H1 (cell line): Measurements from ENCODE around the gene ZNF132.

Source experiments
- CHD2 ChIP-seq: IDR thresholded peaks from 2 replicates; pipeline ENCODE4 v1.6.1; 2012; ENCODE audit warnings: low read length, improper control_type of control experiment
- CREB1 ChIP-seq: IDR thresholded peaks from 2 replicates; pipeline ENCODE4 v1.6.1; 2012; ENCODE audit warnings: inconsistent platforms
- CTCF ChIP-seq, 3 experiments: IDR thresholded peaks; 1 replicate in 2 of 3; 2 replicates in 1 of 3; pipeline versions ENCODE4 v1.5.1 to v1.6.1; 2011; ENCODE audit warnings: low read length in 3 of 3, mild to moderate bottlenecking in 3 of 3, inconsistent platforms in 2 of 3, low read depth in 1 of 3, moderate library complexity in 1 of 3; ENCODE audit not compliant: insufficient read depth in 1 of 3; ENCODE audit errors: control extremely low read depth in 1 of 3
- EP300 ChIP-seq, 2 experiments: IDR thresholded peaks; 1 replicate in 1 of 2; 2 replicates in 1 of 2; pipeline ENCODE4 v1.6.1; 2011 to 2012; ENCODE audit warnings: low read depth in 2 of 2, low read length in 2 of 2, mild to moderate bottlenecking in 2 of 2, borderline replicate concordance in 1 of 2, inconsistent platforms in 1 of 2, moderate library complexity in 1 of 2
- EZH2 ChIP-seq: fragments of 200-600 bp; sonication (generic); IDR thresholded peaks from 2 replicates; pipeline ENCODE4 v1.7.1; 2012; ENCODE audit warnings: low read depth, mild to moderate bottlenecking, moderate library complexity, low read length, inconsistent platforms; ENCODE audit not compliant: severe bottlenecking
- JUND ChIP-seq: IDR thresholded peaks from 2 replicates; pipeline ENCODE4 v1.6.1; 2011; ENCODE audit warnings: mild to moderate bottlenecking, improper control_type of control experiment, low read length
- NRF1 ChIP-seq: IDR thresholded peaks from 2 replicates; pipeline ENCODE4 v1.6.1; 2011; ENCODE audit warnings: mild to moderate bottlenecking, low read depth, low read length, improper control_type of control experiment
- POLR2A ChIP-seq, 2 experiments: IDR thresholded peaks; 1 replicate in 1 of 2; 2 replicates in 1 of 2; pipeline ENCODE4 v1.6.1; 2011; ENCODE audit warnings: low read depth in 2 of 2, low read length in 2 of 2, mild to moderate bottlenecking in 2 of 2; ENCODE audit errors: control extremely low read depth in 1 of 2
- POLR2AphosphoS5 ChIP-seq: IDR thresholded peaks from 2 replicates; pipeline ENCODE4 v1.6.1; 2011; ENCODE audit warnings: low read depth, low read length
- SIN3A ChIP-seq, 2 experiments: IDR thresholded peaks in 1 of 2; conservative IDR thresholded peaks in 1 of 2; 2 replicates each; pipeline ENCODE4 v1.6.1; 2011 to 2012; ENCODE audit warnings: low read length in 2 of 2, improper control_type of control experiment in 1 of 2, low read depth in 1 of 2, mild to moderate bottlenecking in 1 of 2
- SP1 ChIP-seq: IDR thresholded peaks from 2 replicates; pipeline ENCODE4 v1.6.1; 2011; ENCODE audit warnings: low read depth, low read length
- YY1 ChIP-seq: IDR thresholded peaks from 2 replicates; pipeline ENCODE4 v1.6.1; 2011; ENCODE audit warnings: low read depth, mild to moderate bottlenecking, low read length

- TF ChIP-seq POLR2A (IDR thresholded peaks at IDR 0.05; ENCODE audit: control extremely low read depth in 1 of 2, low read depth in 2 of 2, low read length in 2 of 2) (no peak), EZH2 (no peak), EP300 (IDR thresholded peaks at IDR 0.05; ENCODE audit: borderline replicate concordance in 1 of 2, low read depth in 2 of 2, low read length in 2 of 2) (no peak), SP1 (no peak), CTCF (IDR thresholded peaks at IDR 0.05; ENCODE audit: control extremely low read depth in 1 of 3, insufficient read depth in 1 of 3, low read depth in 1 of 3, low read length in 3 of 3) (no peak), POLR2AphosphoS5 (no peak), YY1 (no peak), JUND (no peak), NRF1 (no peak), CREB1 (no peak), SIN3A (conservative IDR thresholded peaks at IDR 0.05 in 1 of 2, IDR thresholded peaks at IDR 0.05 in 1 of 2; ENCODE audit: low read depth in 1 of 2, low read length in 2 of 2) (no peak), CHD2 (no peak)
These were observed 11.3 kb downstream of the ZNF132 start for GRCh38 chr19:58428617-58429016.
